Measurements from ENCODE around the gene MIER3.

The MIER3 gene

DNA sequence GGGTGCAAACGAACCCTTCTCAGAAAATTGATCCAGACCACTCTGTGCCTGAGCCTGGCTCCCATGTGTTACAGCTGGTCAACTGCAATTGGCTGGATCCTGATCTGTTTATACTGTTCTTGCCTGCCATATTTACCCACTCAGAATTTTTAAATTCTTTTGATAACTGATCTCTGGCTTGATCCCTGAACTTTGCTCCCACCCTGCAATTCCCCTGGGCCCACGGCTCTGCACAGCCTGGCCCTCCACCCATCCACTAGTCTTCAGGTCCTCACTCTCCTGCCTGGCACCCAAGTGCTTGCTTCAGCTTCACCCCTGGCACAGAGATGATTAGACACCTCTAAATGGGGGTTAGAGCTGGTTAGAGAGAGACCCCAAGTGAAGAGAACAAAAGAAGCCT is 25.9 kb upstream of the MIER3 start:
- H3K4me3 ChIP-seq (ENCODE audit: low read depth, low read length), result no peak overlapping the region
- CTCF ChIA-PET, result no interaction called here
- DNase-seq (ENCODE audit: low read depth, low spot score), result no peak
- POLR2A ChIA-PET, result no interaction called here
- TF ChIP-seq, protein P1, sequence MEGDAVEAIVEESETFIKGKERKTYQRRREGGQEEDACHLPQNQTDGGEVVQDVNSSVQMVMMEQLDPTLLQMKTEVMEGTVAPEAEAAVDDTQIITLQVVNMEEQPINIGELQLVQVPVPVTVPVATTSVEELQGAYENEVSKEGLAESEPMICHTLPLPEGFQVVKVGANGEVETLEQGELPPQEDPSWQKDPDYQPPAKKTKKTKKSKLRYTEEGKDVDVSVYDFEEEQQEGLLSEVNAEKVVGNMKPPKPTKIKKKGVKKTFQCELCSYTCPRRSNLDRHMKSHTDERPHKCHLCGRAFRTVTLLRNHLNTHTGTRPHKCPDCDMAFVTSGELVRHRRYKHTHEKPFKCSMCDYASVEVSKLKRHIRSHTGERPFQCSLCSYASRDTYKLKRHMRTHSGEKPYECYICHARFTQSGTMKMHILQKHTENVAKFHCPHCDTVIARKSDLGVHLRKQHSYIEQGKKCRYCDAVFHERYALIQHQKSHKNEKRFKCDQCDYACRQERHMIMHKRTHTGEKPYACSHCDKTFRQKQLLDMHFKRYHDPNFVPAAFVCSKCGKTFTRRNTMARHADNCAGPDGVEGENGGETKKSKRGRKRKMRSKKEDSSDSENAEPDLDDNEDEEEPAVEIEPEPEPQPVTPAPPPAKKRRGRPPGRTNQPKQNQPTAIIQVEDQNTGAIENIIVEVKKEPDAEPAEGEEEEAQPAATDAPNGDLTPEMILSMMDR (IDR thresholded peaks at IDR 0.05; ENCODE audit: insufficient read depth, low read length, missing control alignments), result no peak

DNA sequence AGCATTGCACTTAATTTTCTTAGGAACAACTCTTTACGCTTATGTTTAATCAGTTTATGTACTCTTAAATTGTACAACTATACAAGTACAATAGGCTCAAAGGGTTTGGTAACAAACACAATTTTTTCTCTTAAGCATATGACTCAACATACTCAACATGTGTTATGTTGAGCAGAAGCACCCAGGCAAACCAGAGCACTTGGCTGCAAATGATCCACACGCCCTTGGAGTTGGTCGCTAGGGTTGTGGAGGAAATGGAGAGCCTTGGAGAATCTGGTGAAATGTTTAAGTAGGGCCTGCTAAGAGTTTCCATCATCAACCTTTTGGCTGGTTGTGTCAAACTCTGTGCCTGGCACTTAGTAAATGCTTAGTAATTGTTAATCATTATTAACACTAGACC is 25.1 kb upstream of the MIER3 start:
- ChIA-PET POLR2A (no interaction called here), CTCF (no interaction called here)
- TF ChIP-seq, protein P1 (IDR thresholded peaks at IDR 0.05; ENCODE audit: insufficient read depth, low read length, missing control alignments), result no peak
- no peak for DNase-seq (ENCODE audit: low read depth, low spot score)
- H3K4me3 ChIP-seq (ENCODE audit: low read depth, low read length), result no peak overlapping the region

DNA sequence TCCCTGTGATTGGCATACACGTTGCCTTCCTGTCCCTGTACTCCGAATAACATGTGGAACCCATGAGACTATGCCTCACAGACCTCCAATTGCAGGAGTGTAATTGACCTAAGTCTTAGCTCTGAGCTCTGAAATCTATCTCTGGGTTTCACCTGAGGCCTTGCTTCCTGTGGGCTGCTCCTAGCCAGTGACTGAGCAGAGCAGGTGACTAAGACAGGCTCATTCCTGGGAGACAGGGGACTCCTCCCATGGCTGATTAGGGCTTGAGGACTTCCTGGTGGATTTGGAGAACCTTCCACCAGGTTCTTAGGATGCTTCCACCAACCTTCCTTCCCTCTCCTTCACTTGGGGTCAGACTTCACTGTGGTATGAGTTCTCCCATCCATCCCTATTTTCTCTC is 22.3 kb upstream of the MIER3 start:
- CTCF ChIA-PET, result no interaction called here
- no peak for DNase-seq (ENCODE audit: low read depth, low spot score)
- H3K4me3 ChIP-seq (ENCODE audit: low read depth, low read length), result no peak overlapping the region
- POLR2A ChIA-PET, result no interaction called here
- TF ChIP-seq, protein P1 (IDR thresholded peaks at IDR 0.05; ENCODE audit: insufficient read depth, low read length, missing control alignments), result no peak

DNA sequence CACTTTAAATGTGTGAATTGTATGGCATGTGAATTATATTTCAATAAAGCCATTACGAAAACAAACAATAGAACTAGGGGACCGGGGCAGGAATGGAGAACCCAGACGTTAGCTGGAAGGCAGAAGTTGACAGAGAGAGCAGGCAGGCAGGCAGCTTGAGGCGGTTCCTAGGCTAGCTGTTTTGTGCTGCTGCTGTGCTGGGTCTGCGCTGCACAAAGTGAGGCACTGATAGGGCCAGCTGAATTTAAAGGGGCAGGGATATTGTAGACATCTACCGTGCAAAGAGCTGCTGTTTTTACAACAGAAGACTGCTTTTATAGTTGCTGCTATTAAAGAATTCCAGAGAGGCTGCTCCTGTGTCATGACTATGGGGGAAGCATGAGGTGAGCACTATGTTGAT is 21.6 kb upstream of the MIER3 start:
- ChIA-PET POLR2A (no interaction called here), CTCF (no interaction called here)
- H3K4me3 ChIP-seq (ENCODE audit: low read depth, low read length), result no peak overlapping the region
- DNase-seq (ENCODE audit: low read depth, low spot score), result no peak
- TF ChIP-seq, protein P1 (IDR thresholded peaks at IDR 0.05; ENCODE audit: insufficient read depth, low read length, missing control alignments), result no peak

DNA sequence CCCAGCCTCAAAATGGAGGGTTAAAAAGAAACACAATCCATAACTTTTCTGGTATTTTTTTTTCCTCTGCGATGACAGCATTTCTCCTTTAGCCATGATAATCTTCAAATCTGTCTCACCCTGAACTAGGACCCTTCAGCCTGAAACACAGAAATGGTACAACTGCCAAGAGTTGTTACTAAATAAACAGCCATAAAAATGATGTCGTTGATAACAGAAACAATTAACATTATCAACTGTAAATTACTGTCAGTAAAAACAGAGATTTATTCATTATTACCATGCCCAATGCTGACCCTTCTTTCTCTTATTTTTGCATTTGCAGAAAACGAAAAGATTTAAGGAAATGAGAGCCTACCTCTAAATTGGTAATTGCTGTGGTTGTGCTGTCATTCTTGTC is 19.4 kb upstream of the MIER3 start:
- no peak for DNase-seq (ENCODE audit: low read depth, low spot score)
- CTCF ChIA-PET, result no interaction called here
- TF ChIP-seq, protein P1 (IDR thresholded peaks at IDR 0.05; ENCODE audit: insufficient read depth, low read length, missing control alignments), result no peak
- no peak overlapping the region for H3K4me3 ChIP-seq (ENCODE audit: low read depth, low read length)
- POLR2A ChIA-PET, result no interaction called here

DNA sequence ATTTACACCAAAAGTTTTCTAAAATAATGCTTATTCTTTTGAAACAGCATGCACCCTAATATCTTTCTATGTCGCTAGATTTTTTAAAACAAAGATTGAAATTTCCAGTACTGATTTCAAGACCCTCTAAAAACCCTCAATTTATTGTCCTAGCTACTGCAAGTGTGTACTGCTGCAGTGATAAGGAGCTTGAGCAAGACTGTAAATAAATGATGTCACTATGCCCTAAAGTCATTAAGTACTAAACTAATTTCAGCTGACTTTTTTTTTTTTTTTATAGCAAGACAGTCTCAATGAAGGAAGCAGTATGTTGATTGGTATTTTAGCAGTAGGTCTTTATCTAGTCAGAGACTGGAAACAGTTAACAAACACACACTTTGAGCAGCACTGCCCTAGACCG is 12.2 kb upstream of the MIER3 start:
- TF ChIP-seq, protein P1 (IDR thresholded peaks at IDR 0.05; ENCODE audit: insufficient read depth, low read length, missing control alignments), result no peak
- ChIA-PET POLR2A (no interaction called here), CTCF (no interaction called here)
- DNase-seq (ENCODE audit: low read depth, low spot score), result no peak
- H3K4me3 ChIP-seq (ENCODE audit: low read depth, low read length), result no peak overlapping the region

All from AG04449 (cell line).